GM19099 (cell line): ENCODE results near the gene RPRD1B.

Experiments used
- POLR2A ChIP-seq: IDR thresholded peaks from 3 replicates; pipeline ENCODE4 v1.6.1; 2011; ENCODE audit warnings: low read depth; ENCODE audit not compliant: insufficient read length; ENCODE audit errors: extremely low read depth

The RPRD1B gene

DNA sequence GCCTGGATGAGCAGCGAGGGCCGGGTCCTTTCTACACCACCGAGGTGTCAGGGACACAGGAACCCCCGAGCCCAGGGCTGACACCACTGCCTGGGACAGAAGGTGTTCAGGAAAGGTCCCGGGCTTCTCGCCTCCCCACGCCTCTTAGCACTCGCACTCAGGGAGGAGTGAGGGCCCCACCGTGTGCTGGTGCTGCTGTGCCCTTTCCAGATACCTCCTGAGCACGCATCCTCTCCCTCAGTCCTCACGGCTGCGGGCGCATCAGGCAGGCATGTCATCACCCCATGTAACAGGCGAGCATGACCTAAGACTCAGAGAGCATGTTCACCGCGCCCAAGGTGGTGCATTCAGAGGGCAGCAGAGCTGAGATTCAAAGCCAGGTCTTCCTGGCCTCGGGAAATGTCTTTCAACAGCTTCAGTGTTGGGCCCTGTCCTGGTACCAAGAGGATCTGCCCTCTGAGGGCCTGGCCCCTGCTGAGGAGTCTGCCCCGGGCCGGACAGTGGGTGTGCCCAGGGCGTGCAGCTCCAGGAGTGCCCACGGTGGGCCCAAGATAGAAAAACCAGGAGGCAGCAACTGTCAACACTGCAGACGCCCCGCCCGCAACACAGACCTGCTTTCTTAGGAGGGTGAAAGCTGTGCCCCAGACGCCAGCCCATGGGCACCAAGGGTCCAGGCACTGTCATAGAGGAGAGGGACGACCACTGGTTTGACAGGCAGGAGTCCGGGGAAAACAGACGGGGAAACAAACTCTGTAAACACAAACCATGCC, 102.3 kb downstream of the RPRD1B start:
- TF ChIP-seq POLR2A: no peak

DNA sequence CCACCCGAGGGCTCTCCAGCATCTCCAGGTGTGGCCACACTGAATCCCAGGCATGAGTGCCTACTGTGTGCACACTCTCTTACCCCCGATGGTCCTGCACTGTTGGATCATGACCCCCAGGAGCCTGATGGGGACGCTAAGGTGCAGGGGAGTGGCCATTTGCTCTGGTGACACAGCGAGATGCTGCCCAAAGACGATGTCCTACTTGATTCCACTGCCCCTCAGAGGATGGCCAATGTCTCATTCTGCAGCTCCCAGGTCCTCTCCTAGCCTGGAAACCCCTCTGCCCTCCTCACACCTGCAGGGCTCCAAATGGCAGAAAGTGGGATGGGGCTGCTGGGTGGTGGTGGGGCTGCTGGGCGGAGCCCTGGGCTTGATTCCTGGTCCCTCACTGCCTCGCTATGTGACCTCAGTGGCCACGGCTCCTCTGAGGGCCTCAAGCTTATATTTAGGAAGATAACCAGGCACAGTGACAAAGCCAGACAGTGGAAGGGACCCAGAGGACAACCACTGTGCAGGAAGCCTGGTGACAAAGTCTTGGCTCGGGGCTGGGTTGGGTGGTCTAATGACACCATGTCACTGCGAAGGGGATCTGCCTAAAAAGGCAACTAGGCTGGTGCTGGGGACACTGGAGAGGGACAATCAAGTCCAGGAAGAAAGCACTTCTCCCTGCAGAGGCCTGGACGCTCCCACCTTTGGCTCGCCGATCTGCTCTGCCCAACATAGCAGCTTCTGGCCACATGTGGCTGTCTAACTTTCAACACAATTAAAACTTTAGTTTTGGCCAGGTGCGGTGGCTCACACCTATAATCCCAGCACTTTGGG, 103.1 kb downstream of the RPRD1B start:
- TF ChIP-seq POLR2A: no peak

DNA sequence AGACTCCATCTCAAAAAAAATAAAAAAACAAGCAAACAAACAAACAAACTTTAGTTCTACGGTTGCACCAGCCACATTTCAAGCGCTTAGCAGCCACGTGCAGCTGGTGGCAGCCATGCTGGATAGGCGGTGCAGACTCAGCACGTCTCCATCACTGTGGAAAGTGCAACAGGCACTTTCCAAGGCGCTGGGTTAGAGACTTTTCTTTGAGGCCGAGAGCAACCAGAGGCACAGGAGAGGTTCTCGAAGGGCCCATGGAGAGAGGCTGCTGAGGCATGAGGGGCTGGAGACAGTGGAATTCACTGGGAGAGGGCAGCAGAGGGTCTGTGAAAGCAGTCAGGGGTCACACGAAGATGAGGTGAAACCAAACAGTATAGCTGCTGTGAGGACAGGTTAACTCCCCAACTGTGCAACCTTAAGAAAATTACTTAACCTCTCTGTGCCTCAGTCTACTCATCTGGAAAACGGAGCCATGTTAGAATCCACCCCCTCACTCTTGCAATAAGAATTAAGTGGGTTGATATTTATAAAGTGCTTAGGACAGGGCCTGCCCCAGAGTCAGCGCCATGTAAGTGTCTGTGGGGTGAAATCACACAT, 104.0 kb downstream of the RPRD1B start:
- TF ChIP-seq POLR2A: no peak

DNA sequence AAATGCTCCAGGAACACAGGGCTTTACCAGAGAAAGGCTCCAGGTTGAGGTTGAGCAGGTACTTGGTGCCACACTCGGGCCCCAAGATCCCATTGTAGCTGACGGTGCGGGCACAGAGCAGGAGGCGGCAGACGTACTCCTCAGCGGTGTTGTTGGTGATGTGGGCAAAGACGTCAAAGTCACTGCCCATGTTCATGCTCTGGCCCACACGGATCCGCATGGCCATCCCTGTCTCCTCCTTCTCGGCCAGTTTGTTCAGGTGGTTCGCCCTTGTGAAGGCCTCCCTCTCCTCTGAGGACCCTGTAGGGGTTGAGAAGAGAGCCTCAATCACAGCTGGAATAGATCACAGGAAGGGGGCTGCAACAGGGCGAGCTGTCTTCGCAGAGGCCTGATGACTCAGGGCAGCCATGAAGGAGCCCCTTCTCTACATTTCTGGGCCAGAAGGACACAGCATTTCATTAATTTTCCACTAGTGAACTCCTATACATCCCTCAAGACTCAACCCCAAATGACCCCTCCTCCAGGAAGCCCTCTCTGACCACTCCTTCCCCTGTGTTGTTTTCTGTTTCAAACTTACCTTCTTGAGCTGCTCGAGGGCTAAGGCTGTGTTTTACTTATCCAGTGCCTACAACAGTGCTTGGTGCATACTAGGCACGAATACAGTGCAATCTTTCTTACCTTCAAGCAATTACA, 104.7 kb downstream of the RPRD1B start:
- TF ChIP-seq POLR2A: no peak

DNA sequence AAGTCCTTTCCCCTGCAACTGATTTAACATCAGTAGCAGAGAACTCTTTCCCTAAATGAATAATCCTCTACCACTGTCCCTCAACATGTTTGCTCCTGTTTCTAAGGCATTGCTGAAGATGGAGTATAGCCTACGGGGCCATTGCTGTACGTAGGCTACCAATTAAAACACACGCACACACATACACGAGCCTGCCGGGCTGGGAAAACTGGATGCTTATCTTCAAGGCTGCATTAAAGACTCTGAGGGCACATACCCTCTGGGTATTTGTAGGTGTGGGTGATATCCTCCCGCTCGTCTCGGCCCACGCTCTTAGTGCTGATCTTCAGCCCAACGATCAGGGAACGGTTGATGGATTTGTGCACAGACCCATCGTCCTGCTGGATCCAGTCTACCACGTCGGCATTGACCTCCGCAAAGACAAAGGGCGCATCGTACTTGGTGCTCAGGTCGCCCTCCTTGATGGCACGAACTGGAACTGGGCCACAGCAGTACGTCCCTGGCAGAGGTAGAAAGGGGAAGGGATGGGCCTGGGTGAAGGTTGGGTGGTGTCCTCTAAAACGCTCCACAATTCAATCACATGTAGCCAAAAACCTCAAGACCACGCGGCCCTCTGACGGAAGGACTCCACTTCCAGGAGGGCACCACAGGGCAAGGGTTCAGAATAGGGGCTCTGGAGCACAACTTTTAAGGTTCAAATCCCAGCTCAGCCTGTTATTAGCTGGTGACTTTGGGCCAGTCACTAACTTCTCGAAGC, 105.8 kb downstream of the RPRD1B start:
- no peak for TF ChIP-seq POLR2A

DNA sequence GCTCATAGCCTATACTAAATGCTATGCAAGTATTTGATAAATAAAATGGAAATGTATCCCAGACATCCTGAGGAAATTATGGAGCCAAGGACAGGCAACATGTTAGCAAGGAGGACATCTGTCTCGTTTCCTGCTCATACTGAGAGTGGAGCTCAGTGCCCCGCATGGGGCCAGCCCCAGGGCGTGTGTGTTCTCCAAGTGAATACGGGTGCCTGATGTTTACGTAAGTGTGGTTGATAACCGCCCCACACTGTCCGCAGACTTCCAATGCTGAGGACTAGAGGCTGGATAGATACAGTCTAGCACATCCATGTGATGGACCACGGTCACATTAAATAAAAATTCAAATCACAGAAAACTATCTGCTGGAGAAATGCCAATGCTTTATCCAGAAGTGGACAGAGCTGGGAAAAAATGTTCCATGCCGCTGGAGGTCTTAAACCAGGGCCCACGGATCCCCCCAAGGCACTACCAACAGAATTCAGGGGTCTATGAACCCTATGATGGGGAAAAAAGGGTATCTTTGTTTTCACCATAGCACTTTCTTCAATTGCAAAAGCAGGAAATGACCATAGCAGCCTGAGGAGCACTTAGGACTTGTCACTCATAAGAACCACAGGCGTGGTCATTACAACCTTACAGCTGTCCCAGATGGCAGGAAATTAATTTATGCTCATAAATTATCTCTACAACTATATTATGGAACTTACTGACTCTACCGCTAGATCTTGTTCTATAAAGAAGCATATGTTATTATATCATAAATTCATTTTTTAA, 106.6 kb downstream of the RPRD1B start:
- no peak for TF ChIP-seq POLR2A

DNA sequence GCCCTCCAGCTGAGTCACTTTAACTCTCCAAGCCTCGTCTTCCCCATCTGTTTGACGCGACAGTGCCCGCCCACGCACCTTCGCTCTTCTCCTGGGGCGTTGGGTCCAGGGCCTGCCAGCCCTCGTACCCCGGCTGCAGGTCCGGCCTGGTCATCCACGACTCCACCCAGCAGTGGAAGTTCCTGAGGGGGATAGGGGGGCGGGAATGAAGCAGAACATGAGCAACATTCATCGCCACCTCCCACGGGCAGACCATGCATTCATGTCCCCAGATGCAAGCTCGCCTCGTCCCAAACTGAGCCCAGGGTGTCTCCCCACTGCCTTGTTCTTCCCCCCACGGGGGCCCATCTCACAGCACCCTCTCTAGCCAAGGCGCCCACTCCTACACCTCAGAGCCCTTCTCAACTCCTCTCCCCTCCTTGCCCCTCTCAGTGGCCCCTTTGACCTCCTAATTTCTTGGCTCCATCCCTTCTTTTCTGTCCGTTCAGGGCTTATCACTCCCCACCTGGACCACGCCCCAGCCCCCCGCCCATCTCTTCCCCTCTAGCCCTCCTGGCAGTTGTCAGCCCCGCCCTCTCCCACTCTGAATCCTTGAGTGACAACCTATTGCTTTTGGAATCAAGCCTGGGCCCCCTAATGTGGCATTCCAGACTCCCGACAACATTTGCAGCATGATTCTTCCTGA, 107.8 kb downstream of the RPRD1B start:
- no peak for TF ChIP-seq POLR2A
